Karpas-422 (cell line): ENCODE measurements around the gene TCEA2. TPM values are rescaled to one million over a fixed set of nuclear protein-coding genes. Genes with fewer than 3 reads are reported as not detected.

Experiments
- DNase-seq: peaks from one replicate; pipeline ENCODE4 v3.0.0-alpha.2; 2015
- H2AFZ ChIP-seq: fragments of 200-600 bp; sonication (generic); 2 replicates; pipeline ENCODE4 v1.6.1; 2014; ENCODE audit warnings: antibody characterized with exemption, low read length, mixed read lengths
- H3K27ac ChIP-seq: fragments of 200-600 bp; sonication (generic); 2 replicates; pipeline ENCODE4 v1.5.1; 2014; ENCODE audit warnings: mild to moderate bottlenecking, low read length, moderate library complexity
- H3K27me3 ChIP-seq: fragments of 200-600 bp; sonication (generic); 2 replicates; pipeline ENCODE4 v1.6.1; 2014; ENCODE audit warnings: low read length, mixed read lengths
- H3K36me3 ChIP-seq: fragments of 200-600 bp; sonication (generic); 2 replicates; pipeline ENCODE4 v1.6.1; 2014; ENCODE audit warnings: low read length, mixed read lengths; ENCODE audit not compliant: insufficient read depth
- H3K4me1 ChIP-seq: fragments of 200-600 bp; sonication (generic); 2 replicates; pipeline ENCODE4 v1.6.1; 2014; ENCODE audit warnings: mild to moderate bottlenecking, low read length, mixed read lengths
- H3K4me2 ChIP-seq: fragments of 200-600 bp; sonication (generic); 2 replicates; pipeline ENCODE4 v1.6.1; 2014; ENCODE audit warnings: low read length, low read depth, mild to moderate bottlenecking; ENCODE audit not compliant: poor library complexity, severe bottlenecking
- H3K4me3 ChIP-seq: fragments of 200-600 bp; sonication (generic); 2 replicates; pipeline ENCODE4 v1.5.1; 2014; ENCODE audit warnings: mild to moderate bottlenecking, antibody characterized with exemption, low read length, mixed read lengths
- H3K79me2 ChIP-seq: fragments of 200-600 bp; sonication (generic); 2 replicates; pipeline ENCODE4 v1.6.1; 2014; ENCODE audit warnings: mild to moderate bottlenecking, low read length, mixed read lengths
- H3K9ac ChIP-seq: fragments of 200-600 bp; sonication (generic); 2 replicates; pipeline ENCODE4 v1.6.0; 2014; ENCODE audit warnings: low read length
- H3K9me2 ChIP-seq: fragments of 200-600 bp; sonication (generic), shearing (Covaris generic); replicated peaks from 2 replicates; pipeline ENCODE4 v1.6.0; 2014; ENCODE audit warnings: mild to moderate bottlenecking, low read length, moderate library complexity; ENCODE audit not compliant: insufficient read depth
- H3K9me3 ChIP-seq: fragments of 300-700, 200-600 bp; sonication (generic); 2 replicates; pipeline ENCODE4 v1.6.1; 2014; ENCODE audit warnings: low read length, mixed read lengths
- H4K20me1 ChIP-seq: fragments of 200-600 bp; sonication (generic); 2 replicates; pipeline ENCODE4 v1.6.1; 2014; ENCODE audit warnings: mild to moderate bottlenecking, antibody characterized with exemption, low read length, low read depth; ENCODE audit not compliant: insufficient read depth
- total RNA-seq: library from RNA; depleted of rRNA; stranded (reverse); fragments of >200 nt; shearing (Covaris generic); gene quantifications from 2 replicates; pipeline ENCODE4 v1.2.3, GENCODE V29; 2014; ENCODE audit warnings: low replicate concordance

Gene TCEA2
- total RNA-seq, 1 experiment from 2014 or later: 124 TPM

GRCh38 chr20:64025101-64025825 is 37.7 kb upstream of the TCEA2 start:
- Histone ChIP-seq H3K4me2 (no peak overlapping the region), H3K9me3 (no peaks in the 10 kb centered on the region), H3K9me2 (no peaks in the 10 kb centered on the region), H3K79me2 (no peaks in the 10 kb centered on the region), H3K27ac (no peak overlapping the region), H3K9ac (no peak overlapping the region), H2AFZ (no peak overlapping the region), H3K4me3 (no peak overlapping the region), H3K36me3 (peaks cover 18% of the 10 kb centered on the region), H3K4me1 (no peaks in the 10 kb centered on the region), H4K20me1 (no peaks in the 10 kb centered on the region), H3K27me3 (no peaks in the 10 kb centered on the region)
- DNase-seq: no peak

DNA sequence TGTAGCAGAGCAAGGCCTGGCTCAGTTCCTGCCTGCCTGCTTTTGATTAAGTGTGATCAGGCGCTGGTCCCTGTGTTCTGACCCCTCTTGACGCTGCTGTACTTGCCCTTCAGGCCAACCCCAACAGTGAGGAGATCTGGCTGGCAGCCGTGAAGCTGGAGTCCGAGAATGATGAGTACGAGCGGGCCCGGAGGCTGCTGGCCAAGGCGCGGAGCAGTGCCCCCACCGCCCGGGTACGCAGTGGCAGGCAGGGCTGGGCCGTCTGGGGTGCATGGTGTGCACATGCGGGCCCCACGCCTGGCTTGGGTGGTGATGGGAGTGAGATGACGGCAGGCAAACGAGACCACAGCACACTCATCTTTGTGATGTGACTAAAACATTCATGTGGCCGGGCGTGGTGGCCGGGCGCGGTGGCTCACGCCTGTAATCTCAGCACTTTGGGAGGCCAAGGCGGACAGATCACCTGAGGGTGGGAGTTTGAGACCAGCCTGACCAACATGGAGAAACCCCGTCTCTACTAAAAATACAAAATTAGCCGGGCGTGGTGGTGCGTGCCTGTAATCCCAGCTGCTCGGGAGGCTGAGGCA is 37.1 kb upstream of the TCEA2 start:
- Histone ChIP-seq H3K4me2 (no peak overlapping the region), H3K27me3 (no peaks in the 10 kb centered on the region), H3K27ac (no peak overlapping the region), H3K79me2 (no peaks in the 10 kb centered on the region), H3K4me3 (no peak overlapping the region), H3K9ac (no peak overlapping the region), H2AFZ (no peak overlapping the region), H3K9me2 (no peaks in the 10 kb centered on the region), H4K20me1 (no peaks in the 10 kb centered on the region), H3K4me1 (no peaks in the 10 kb centered on the region), H3K36me3 (peaks cover 17% of the 10 kb centered on the region), H3K9me3 (no peaks in the 10 kb centered on the region)
- no peak for DNase-seq

GRCh38 chr20:64027981-64028685 is 34.9 kb upstream of the TCEA2 start:
- Histone ChIP-seq H3K27me3 (no peaks in the 10 kb centered on the region), H3K9me3 (no peaks in the 10 kb centered on the region), H2AFZ (no peak overlapping the region), H3K4me2 (no peak overlapping the region), H3K36me3 (peaks cover 10% of the 10 kb centered on the region), H3K79me2 (no peaks in the 10 kb centered on the region), H3K27ac (no peak overlapping the region), H3K4me3 (no peak overlapping the region), H3K9ac (no peak overlapping the region), H3K9me2 (no peaks in the 10 kb centered on the region), H4K20me1 (no peaks in the 10 kb centered on the region), H3K4me1 (no peaks in the 10 kb centered on the region)
- DNase-seq: no peak

DNA sequence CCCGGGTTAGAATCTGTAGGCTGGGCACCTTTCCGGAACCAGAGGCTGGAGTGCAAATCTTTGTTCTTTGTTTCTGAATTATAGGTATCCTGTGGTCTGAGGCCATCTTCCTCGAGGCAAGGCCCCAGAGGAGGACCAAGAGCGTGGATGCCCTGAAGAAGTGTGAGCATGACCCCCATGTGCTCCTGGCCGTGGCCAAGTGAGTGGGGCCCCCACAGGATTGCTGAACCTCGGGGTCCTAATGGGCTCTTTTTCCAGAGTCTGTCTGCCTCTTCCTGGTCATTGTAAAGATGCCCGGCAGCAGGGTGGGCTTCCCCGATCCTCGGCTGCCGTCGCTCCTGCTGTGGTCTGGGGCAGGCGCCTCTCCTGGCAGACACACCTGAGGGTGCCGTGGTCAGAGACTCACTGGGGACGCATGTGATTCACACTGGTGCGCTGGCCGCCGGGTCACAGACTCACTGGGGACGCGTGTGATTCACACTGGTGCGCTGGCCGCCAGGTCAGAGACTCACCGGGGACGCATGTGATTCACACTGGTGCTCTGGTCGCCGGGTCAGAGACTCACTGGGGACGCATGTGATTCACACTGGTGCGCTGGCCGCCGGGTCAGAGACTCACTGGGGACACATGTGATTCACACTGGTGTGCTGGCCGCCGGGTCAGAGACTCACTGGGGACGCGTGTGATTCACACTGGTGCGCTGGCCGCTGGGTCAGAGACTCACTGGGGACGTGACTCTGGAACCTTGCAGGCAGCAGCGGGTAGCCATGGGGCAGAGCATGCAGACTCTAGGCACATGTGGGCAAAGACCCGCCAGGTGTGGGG is 33.5 kb upstream of the TCEA2 start:
- H3K4me3 ChIP-seq: no peak overlapping the region
- no peak for DNase-seq
- H3K36me3 ChIP-seq: peaks cover 6% of the 10 kb centered on the region; the same call in 1 of the 2 replicates
- no peak overlapping the region for H3K27ac ChIP-seq
- H3K9me2 ChIP-seq: no peaks in the 10 kb centered on the region
- H3K9me3 ChIP-seq: no peaks in the 10 kb centered on the region
- no peak overlapping the region for H3K9ac ChIP-seq
- no peak overlapping the region for H2AFZ ChIP-seq
- no peaks in the 10 kb centered on the region for H3K27me3 ChIP-seq
- no peaks in the 10 kb centered on the region for H4K20me1 ChIP-seq
- no peak overlapping the region for H3K4me2 ChIP-seq
- no peaks in the 10 kb centered on the region; the same call in 1 of the 2 replicates for H3K4me1 ChIP-seq
- no peaks in the 10 kb centered on the region for H3K79me2 ChIP-seq

DNA sequence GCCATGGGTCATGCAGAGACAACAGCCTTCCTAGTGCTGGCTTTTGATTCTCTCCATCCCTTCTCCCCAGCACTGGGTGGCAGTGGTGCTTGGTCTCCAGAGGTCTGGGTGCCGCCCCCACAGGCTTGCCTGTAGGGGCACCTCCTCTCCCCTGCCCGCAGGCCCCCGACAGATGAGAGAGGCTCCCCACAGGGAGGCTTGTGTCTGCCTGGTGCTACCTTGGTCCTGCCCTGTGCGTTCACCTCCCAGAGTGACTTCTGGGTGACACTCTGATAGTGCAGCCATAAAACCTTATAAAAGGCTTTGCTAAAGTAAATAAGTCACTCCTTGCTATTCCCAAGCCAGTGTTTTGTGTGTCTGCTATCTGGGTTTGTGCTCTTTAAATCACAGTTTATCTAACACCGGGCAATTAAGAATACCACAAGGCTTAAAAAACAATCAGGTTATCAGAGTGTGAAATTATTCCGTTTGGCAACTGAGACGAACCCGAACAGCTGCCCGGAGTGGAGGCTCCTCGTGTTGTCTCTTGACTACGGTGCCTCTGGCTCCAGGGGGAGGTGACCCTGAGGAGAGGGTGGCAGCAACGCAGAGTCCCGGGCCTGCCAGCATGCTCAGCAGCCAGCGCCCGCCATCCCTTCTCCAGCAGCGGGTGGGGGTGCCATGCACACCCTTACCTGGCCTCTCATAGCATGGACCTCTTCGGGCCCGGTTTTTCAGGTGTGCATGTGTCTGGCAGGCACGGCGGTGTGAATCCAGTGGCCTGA is 32.4 kb upstream of the TCEA2 start:
- no peaks in the 10 kb centered on the region for H3K27me3 ChIP-seq
- no peak overlapping the region for H3K9ac ChIP-seq
- H3K27ac ChIP-seq: no peak overlapping the region
- no peaks in the 10 kb centered on the region for H3K9me2 ChIP-seq
- H3K36me3 ChIP-seq: no peaks in the 10 kb centered on the region
- H3K4me3 ChIP-seq: no peak overlapping the region
- no peak for DNase-seq
- H3K79me2 ChIP-seq: no peaks in the 10 kb centered on the region
- no peak overlapping the region for H2AFZ ChIP-seq
- H3K4me1 ChIP-seq: peaks cover 10% of the 10 kb centered on the region
- H3K4me2 ChIP-seq: no peak overlapping the region
- H4K20me1 ChIP-seq: no peaks in the 10 kb centered on the region
- H3K9me3 ChIP-seq: no peaks in the 10 kb centered on the region

- Histone ChIP-seq H3K4me3 (no peak overlapping the region), H3K36me3 (no peaks in the 10 kb centered on the region), H3K27ac (no peak overlapping the region), H3K9me2 (no peaks in the 10 kb centered on the region), H3K9ac (no peak overlapping the region), H3K79me2 (no peaks in the 10 kb centered on the region), H3K4me1 (peaks cover 21% of the 10 kb centered on the region), H2AFZ (no peak overlapping the region), H4K20me1 (no peaks in the 10 kb centered on the region), H3K9me3 (no peaks in the 10 kb centered on the region), H3K4me2 (no peak overlapping the region), H3K27me3 (no peaks in the 10 kb centered on the region)
- DNase-seq: no peak
These were observed 31.1 kb upstream of the TCEA2 start for GRCh38 chr20:64031822-64032314.

- Histone ChIP-seq H3K4me3 (no peak overlapping the region), H3K4me1 (peaks cover 32% of the 10 kb centered on the region), H3K9ac (no peak overlapping the region), H3K27ac (no peak overlapping the region), H3K9me2 (no peaks in the 10 kb centered on the region), H3K4me2 (no peak overlapping the region), H3K27me3 (no peaks in the 10 kb centered on the region), H3K36me3 (no peaks in the 10 kb centered on the region), H3K79me2 (no peaks in the 10 kb centered on the region), H4K20me1 (0 out of 2 replicates have a peak, but pooled peaks cover 3% of the 10 kb centered on the region), H3K9me3 (no peaks in the 10 kb centered on the region), H2AFZ (no peak overlapping the region)
- no peak for DNase-seq
These were observed 30.0 kb upstream of the TCEA2 start for GRCh38 chr20:64032706-64033624.
